ENCODE data around the gene ZNF595.
"Not testable (repeated sequence)": the region's sequence is repeated elsewhere in the genome, so short reads cannot be mapped to it uniquely, and the experiment has no call there.

GRCh38 chr4:51655-52277 is 1.4 kb upstream of the ZNF595 start:
- TF ChIP-seq CTCF (IDR thresholded peaks at IDR 0.05); POLR2A (IDR thresholded peaks at IDR 0.05; ENCODE audit: low read depth); EP300 (IDR thresholded peaks at IDR 0.05): not testable (repeated sequence)
